SJSA1 (cell line): ENCODE data around the gene PLAAT2. TPM values are rescaled to one million over a fixed set of nuclear protein-coding genes. Genes with fewer than 3 reads are reported as not detected.
"Not testable (repeated sequence)": the region's sequence is repeated elsewhere in the genome, so short reads cannot be mapped to it uniquely, and the experiment has no call there.

Experiments used
- DNase-seq, 2 experiments: peaks; one replicate each; pipeline ENCODE4 v3.0.0-alpha.2; 2015 to 2020; ENCODE audit warnings: low spot score in 2 of 2, low read depth in 1 of 2
- H3K27ac ChIP-seq: fragments of 250-450 bp; sonication (Bioruptor Pico); 2 replicates; pipeline ENCODE4 v1.5.1; 2020; ENCODE audit warnings: mild to moderate bottlenecking, moderate library complexity
- H3K27me3 ChIP-seq: fragments of 250-450 bp; sonication (Bioruptor Pico); replicated peaks from 2 replicates; pipeline ENCODE4 v1.5.1; 2020; ENCODE audit warnings: mild to moderate bottlenecking, moderate library complexity
- H3K36me3 ChIP-seq: fragments of 250-450 bp; sonication (Bioruptor Pico); 2 replicates; pipeline ENCODE4 v1.5.1; 2020; ENCODE audit warnings: mild to moderate bottlenecking
- H3K4me1 ChIP-seq: fragments of 250-450 bp; sonication (Bioruptor Pico); replicated peaks from 2 replicates; pipeline ENCODE4 v1.6.1; 2021; ENCODE audit warnings: mild to moderate bottlenecking
- H3K4me3 ChIP-seq: fragments of 250-450 bp; sonication (Bioruptor Pico); 2 replicates; pipeline ENCODE4 v1.5.1; 2020; ENCODE audit warnings: mild to moderate bottlenecking
- H3K9me3 ChIP-seq: fragments of 250-450 bp; sonication (Bioruptor Pico); replicated peaks from 2 replicates; pipeline ENCODE4 v1.5.1; 2020; ENCODE audit warnings: mild to moderate bottlenecking
- total RNA-seq: library from RNA; depleted of rRNA; stranded (reverse); fragments of >200 nt; shearing (Covaris generic); gene quantifications from 2 replicates; pipeline ENCODE4 v1.2.3, GENCODE V29; 2014

PLAAT2 gene
- total RNA-seq, 1 experiment from 2014 or later: 0.39 TPM

GRCh38 chr11:63550156-63550700 lies 13.0 kb downstream of the PLAAT2 start:
- H3K36me3 ChIP-seq, H3K27ac ChIP-seq, H3K9me3 ChIP-seq, H3K4me3 ChIP-seq, H3K27me3 ChIP-seq, H3K4me1 ChIP-seq, DNase-seq: not testable (repeated sequence)

DNA sequence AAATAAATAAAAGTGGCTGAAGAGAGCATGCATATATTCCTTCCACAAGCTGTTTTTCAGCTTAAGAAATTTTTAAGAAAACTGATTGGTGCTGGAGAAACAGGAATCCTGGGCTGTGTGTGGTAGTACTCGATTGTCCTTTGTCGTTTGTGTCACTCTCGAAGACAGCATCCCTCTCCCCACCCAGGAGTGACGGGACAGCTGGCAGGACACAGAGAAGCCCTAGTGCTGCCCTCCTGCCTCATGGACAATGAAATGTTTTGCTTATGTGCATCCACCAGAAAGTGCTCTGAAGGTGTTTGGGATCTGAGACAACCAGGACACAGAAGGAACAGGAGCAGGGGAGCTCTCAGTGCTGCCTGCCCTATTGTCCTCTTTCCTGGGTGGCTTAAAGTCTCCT lies 13.8 kb downstream of the PLAAT2 start:
- no peak overlapping the region for H3K27ac ChIP-seq
- H3K4me3 ChIP-seq: no peak overlapping the region
- no peaks in the 10 kb centered on the region for H3K36me3 ChIP-seq
- no peaks in the 10 kb centered on the region for H3K9me3 ChIP-seq
- no peak for DNase-seq
- H3K27me3 ChIP-seq: no peaks in the 10 kb centered on the region
- no peaks in the 10 kb centered on the region; the same call in 1 of the 2 replicates for H3K4me1 ChIP-seq

- Histone ChIP-seq H3K27ac (no peak overlapping the region), H3K9me3 (no peaks in the 10 kb centered on the region), H3K27me3 (no peaks in the 10 kb centered on the region), H3K4me3 (no peak overlapping the region), H3K4me1 (no peaks in the 10 kb centered on the region), H3K36me3 (no peaks in the 10 kb centered on the region)
- no peak for DNase-seq
Measured at GRCh38 chr11:63548178-63548577, 15.0 kb downstream of the PLAAT2 start.

DNA sequence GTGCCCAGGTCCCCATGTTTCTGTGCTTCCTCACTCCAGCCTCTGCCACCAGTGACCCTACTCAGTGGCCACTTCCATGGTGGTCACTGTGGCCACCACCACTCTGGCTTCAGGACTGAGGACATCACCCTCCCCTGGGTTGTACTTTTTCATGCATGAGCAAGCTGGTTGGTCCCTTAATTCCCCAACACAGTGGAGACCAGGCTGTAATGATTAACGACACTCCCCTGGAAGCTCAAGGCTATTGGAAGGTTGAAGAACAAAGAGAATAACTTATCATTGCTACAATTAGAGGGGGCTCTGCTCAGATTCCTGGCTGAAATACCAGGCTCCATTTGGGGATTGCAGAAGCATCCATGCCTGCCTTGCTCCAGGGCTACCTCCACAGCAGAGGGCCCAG lies 16.1 kb downstream of the PLAAT2 start:
- Histone ChIP-seq H3K27me3 (no peaks in the 10 kb centered on the region), H3K27ac (no peak overlapping the region), H3K4me3 (no peak overlapping the region), H3K4me1 (no peaks in the 10 kb centered on the region), H3K9me3 (no peaks in the 10 kb centered on the region), H3K36me3 (no peaks in the 10 kb centered on the region)
- DNase-seq: no peak

- no peak overlapping the region for H3K4me3 ChIP-seq
- no peak for DNase-seq
- H3K9me3 ChIP-seq: no peaks in the 10 kb centered on the region
- no peaks in the 10 kb centered on the region for H3K27me3 ChIP-seq
- no peaks in the 10 kb centered on the region for H3K36me3 ChIP-seq
- no peaks in the 10 kb centered on the region for H3K4me1 ChIP-seq
- no peak overlapping the region for H3K27ac ChIP-seq
Measured at GRCh38 chr11:63543711-63544110, 19.5 kb downstream of the PLAAT2 start.

DNA sequence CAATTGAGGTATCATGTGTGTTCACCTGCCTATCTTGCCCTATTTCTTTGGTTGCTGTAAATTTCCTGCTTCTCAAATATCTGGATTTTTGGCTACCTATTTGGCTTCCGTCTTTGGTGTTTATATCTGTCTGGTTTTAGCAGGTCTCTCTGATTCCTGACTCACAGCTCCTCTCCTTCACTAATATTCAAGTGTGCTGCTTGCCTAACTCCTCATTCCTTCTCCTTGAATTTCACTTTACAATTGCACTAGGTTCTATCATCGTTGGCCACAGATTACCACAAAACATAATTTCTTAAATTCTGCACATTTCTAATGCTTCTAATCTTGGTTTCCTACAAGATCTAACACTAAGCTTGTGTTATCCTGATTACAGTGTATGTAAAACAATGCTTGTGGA lies 20.7 kb downstream of the PLAAT2 start:
- H3K4me1 ChIP-seq, H3K27me3 ChIP-seq, DNase-seq, H3K36me3 ChIP-seq, H3K27ac ChIP-seq, H3K9me3 ChIP-seq, H3K4me3 ChIP-seq: not testable (repeated sequence)

DNA sequence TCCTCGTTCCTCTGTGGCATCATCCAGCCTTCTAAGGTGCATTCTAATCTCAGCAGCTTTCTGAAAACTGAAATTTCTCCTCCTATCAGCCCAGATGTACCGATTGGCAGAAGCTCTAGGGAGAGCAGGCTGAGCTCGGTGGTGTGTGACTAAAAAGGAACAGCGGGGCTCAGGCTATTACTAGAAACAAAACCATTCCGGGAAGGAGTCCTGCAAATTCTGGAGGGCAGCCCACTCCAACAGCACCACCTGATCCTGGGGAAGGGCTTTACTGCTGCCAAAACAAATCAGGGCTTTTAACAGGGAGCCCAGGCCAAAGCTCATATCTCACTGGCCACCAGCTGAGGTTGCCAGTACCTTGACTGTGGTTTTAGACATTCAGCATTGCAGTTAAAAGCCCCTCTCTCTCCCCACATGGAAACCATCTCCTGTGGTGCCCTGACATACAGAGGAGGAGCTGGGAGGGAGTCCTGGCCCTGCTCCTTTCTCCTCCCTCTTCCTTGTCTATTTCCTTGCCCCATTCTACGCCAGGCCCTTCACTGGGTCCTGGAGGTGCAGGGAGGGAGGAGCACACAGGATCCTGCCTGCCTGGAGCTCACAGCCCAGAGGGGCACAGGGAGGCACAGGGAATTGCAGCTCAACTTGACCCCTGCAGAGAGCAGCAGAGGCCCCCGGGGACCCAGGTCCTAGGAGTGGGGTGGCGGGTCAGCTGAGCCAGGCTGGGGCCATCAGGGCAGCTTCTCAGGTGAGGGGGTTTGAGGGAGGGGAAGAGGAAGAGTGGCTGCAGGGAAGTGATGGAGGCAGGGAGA lies 25.7 kb downstream of the PLAAT2 start:
- Histone ChIP-seq H3K27me3 (no peaks in the 10 kb centered on the region), H3K36me3 (no peaks in the 10 kb centered on the region), H3K4me3 (peak overlapping the region; percentile 30), H3K4me1 (peaks cover 32% of the 10 kb centered on the region), H3K27ac (peak overlapping the region; percentile 26), H3K9me3 (no peaks in the 10 kb centered on the region)
- DNase-seq: no peak

- peak within 1 kb of the TSS; percentile 30 for H3K4me3 ChIP-seq
- peaks cover 40% of the 10 kb centered on the region for H3K4me1 ChIP-seq
- peak within 1 kb of the TSS; percentile 26 for H3K27ac ChIP-seq
- H3K9me3 ChIP-seq: no peaks in the 10 kb centered on the region
- H3K36me3 ChIP-seq: no peaks in the 10 kb centered on the region
- H3K27me3 ChIP-seq: no peaks in the 10 kb centered on the region
- DNase-seq: peak in 1 of 2 experiments; percentile 74
Measured at GRCh38 chr11:63536669-63537292, 26.4 kb downstream of the PLAAT2 start, which contains the start of gene PLAAT4. Gene PLAAT4 (plus strand): TSS chr11:63536808. CDS start chr11:63536869, 61 bp downstream.

GRCh38 chr11:63535734-63536133 lies 27.4 kb downstream of the PLAAT2 start:
- DNase-seq: no peak
- no peak overlapping the region for H3K4me3 ChIP-seq
- no peaks in the 10 kb centered on the region for H3K36me3 ChIP-seq
- H3K4me1 ChIP-seq: peaks cover 48% of the 10 kb centered on the region
- H3K27ac ChIP-seq: no peak overlapping the region
- H3K27me3 ChIP-seq: no peaks in the 10 kb centered on the region
- no peaks in the 10 kb centered on the region for H3K9me3 ChIP-seq

GRCh38 chr11:63534895-63535461 lies 28.2 kb downstream of the PLAAT2 start:
- no peaks in the 10 kb centered on the region for H3K9me3 ChIP-seq
- no peak overlapping the region for H3K4me3 ChIP-seq
- H3K27ac ChIP-seq: no peak overlapping the region
- DNase-seq: no peak
- H3K36me3 ChIP-seq: no peaks in the 10 kb centered on the region
- H3K27me3 ChIP-seq: no peaks in the 10 kb centered on the region
- H3K4me1 ChIP-seq: peaks cover 48% of the 10 kb centered on the region

DNA sequence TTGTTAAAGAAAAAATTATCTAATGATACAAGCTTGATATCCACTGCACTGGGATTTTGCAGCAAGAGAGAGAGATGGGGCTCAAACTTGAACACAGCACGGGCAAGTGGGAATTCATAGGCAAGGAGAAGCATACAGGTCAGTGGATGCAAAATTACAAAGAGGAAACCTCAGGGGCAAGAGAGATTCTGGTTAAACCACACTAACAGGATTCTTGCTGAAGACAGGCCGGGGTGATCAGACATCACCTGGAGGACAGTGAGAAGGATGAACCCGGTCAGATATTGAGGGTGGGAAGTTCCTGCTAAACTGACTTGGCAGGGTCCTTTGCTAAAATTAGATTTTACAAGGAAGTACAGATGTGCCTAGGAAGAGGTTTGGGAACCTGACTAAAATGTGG lies 29.1 kb downstream of the PLAAT2 start:
- H3K36me3 ChIP-seq: no peaks in the 10 kb centered on the region

DNA sequence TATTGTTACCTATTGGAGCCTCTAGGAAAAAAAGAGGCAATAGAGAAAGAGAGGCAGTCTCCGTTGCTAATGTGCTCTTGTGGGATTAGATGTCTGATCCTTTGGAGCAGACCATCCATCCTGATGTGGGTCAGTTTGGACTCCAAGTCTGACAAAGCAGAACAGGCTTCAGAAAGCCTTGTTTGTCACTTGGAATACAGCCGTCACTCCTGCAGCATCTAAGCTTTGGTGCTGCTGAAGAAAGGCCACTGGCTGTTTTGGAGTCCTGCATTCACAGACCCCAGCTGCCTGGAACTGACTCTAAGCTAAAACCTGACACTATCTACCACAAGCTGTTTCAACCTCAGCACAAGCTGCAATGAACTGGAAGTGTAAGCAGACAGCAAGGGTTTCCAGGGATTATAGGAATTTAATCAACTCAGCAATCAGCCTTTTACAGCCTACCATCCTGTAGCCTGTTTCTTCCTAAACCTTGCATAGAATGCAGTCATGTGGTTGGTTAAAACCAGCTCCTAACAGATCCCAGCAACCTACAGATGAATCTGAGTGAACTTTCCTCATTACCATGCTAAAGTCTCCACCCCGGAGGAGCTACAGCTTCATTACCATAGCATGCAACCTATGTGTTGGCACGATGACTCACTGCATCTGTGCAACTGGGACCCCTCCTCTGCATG lies 30.2 kb downstream of the PLAAT2 start:
- no peak for DNase-seq
- H3K9me3 ChIP-seq: no peaks in the 10 kb centered on the region
- no peaks in the 10 kb centered on the region for H3K27me3 ChIP-seq
- H3K36me3 ChIP-seq: no peaks in the 10 kb centered on the region
- no peak overlapping the region for H3K27ac ChIP-seq
- H3K4me3 ChIP-seq: no peak overlapping the region
- peaks cover 47% of the 10 kb centered on the region for H3K4me1 ChIP-seq

More for the DNA sequence above, 29.1 kb downstream of the PLAAT2 start:
- no peak overlapping the region for H3K4me3 ChIP-seq
- no peak overlapping the region for H3K27ac ChIP-seq
- no peaks in the 10 kb centered on the region for H3K27me3 ChIP-seq
- no peak for DNase-seq
- peaks cover 48% of the 10 kb centered on the region for H3K4me1 ChIP-seq
- no peaks in the 10 kb centered on the region for H3K9me3 ChIP-seq

DNA sequence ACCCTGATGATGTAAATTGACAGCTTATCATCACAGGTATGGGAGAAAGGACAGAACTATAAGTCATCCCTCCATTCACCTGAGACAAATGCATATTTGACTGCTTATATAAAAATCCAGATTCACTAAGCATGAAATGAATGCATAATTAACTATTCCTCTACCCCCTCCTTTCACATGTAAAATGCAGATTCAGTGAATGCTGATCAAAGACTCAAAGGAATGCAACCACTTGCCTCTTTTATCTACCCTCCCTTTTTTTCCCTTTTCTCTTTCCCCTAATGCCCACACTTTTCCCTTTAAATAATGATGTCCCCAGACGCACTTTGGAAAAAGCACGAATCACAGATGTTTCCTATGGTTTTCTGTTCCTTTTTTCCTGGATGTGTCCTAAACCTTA lies 31.1 kb downstream of the PLAAT2 start:
- peak overlapping the region; percentile 1; the same call in 1 of the 2 replicates for H3K27ac ChIP-seq
- H3K4me1 ChIP-seq: peaks cover 39% of the 10 kb centered on the region
- H3K27me3 ChIP-seq: no peaks in the 10 kb centered on the region
- H3K36me3 ChIP-seq: no peaks in the 10 kb centered on the region
- no peaks in the 10 kb centered on the region for H3K9me3 ChIP-seq
- no peak overlapping the region for H3K4me3 ChIP-seq
- DNase-seq: no peak
